Ramos (cell line): Measurements from ENCODE around the gene PEF1.

Source experiments
- in situ Hi-C: fragments of 300-500 bp; cut with MboI; formaldehyde crosslinking; loops from one replicate; pipeline ENCODE4 v1.14.3; 2022; ENCODE audit warnings: low sequenced_read_pairs; ENCODE audit not compliant: unreplicated experiment

PEF1 gene

GRCh38 chr1:31672986-31673385, 28.3 kb upstream of the PEF1 start:
- in situ Hi-C loops: loop anchor here (25.0 kb wide), 1 partner anchor 289 kb away; no protein-coding TSS in a partner anchor

- in situ Hi-C loops: loop anchor here (25.0 kb wide), 1 partner anchor 291 kb away; no protein-coding TSS in a partner anchor
Measured at GRCh38 chr1:31671561-31672201, 27.0 kb upstream of the PEF1 start.

GRCh38 chr1:31671147-31671546, 26.5 kb upstream of the PEF1 start:
- in situ Hi-C loops: loop anchor here (25.0 kb wide), 1 partner anchor 291 kb away; no protein-coding TSS in a partner anchor

GRCh38 chr1:31670593-31670964, 25.9 kb upstream of the PEF1 start:
- in situ Hi-C loops: loop anchor here (25.0 kb wide), 1 partner anchor 292 kb away; no protein-coding TSS in a partner anchor

DNA sequence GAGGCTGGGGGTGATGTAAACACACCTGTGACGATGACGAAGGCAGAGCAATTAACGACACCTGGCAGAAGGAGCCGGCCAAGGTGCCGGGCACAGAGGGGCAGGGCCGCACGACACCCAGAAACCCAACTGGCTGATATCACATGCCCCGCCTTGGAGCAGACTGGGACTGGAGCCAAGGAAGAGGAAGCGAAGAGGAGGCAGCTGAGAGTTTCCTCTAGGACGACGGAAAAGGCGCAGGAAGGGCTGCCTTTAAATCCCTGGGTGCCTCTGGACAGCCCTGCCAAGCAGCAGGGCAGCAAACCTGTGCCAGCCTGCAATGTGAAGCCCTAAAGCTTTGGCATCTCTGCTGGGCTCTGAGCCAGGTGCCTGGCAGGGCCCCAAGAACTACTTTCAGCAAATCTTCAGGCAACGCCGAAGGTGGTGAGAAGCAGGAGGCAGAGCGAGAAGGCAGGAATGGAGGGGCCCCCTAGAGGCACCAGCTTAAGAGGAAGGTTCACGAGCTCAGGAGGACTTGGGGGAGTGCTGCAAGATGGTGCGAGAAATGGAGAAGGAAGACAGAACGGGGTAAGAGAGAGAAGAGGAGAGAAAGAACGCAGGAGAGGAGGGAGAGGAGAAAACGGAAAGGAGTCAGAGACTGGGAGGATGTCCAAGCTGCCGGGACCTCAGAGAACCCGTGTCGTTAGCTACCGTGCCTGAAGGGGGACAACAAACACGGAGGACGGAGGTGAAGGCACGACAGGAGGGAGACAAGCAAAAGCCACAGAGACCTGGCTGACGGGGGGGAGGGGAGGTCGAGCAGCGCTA, 25.3 kb upstream of the PEF1 start:
- in situ Hi-C loops: loop anchor here (5.0 to 25.0 kb wide), 2 partner anchors 127 to 292 kb away; no protein-coding TSS in a partner anchor

- in situ Hi-C loops: loop anchor here (5.0 to 25.0 kb wide), 2 partner anchors 128 to 293 kb away; no protein-coding TSS in a partner anchor
Measured at GRCh38 chr1:31669433-31669785, 24.7 kb upstream of the PEF1 start.

- in situ Hi-C loops: loop anchor here (5.0 to 25.0 kb wide), 2 partner anchors 129 to 294 kb away; no protein-coding TSS in a partner anchor
Measured at GRCh38 chr1:31668303-31668883, 23.7 kb upstream of the PEF1 start.

GRCh38 chr1:31667065-31667785, 22.5 kb upstream of the PEF1 start:
- in situ Hi-C loops: loop anchor here (5.0 to 25.0 kb wide), 2 partner anchors 130 to 295 kb away; no protein-coding TSS in a partner anchor

DNA sequence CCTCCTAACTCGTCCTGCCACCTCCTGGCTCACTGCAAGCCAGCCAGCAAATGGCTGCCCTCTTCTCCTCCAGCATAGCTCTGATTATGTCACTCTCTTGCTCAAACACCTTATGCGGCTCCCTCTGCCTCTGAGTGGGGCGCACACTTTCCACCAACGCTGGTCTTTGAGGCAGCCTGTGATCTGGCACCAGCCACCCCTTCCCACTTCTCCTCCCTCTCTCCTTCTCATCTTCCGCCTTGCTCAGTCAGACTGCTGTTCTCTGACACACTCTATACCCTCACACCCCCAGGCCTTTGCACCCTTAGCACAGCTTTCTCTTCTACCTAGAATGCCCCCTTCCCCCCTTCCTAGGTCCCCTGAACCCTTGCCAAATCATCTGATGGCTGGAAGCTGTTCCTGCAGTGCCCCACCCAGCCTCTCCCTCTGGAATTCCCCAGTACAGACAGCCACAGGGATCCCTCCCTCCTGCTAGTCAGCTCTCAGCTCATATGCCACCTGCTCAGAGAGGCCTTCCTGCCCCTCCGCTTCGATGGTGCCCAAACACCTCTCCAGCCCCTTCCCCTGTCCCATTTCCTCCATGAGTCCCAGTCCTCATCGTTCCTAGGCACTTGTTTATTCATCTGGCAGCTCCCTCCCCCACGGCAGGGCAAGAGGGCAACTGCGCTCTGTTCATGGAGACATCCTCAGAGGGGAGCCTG, 21.7 kb upstream of the PEF1 start:
- in situ Hi-C loops: loop anchor here (5.0 to 25.0 kb wide), 2 partner anchors 131 to 296 kb away; no protein-coding TSS in a partner anchor

GRCh38 chr1:31665234-31665878, 20.7 kb upstream of the PEF1 start:
- in situ Hi-C loops: loop anchor here (5.0 to 25.0 kb wide), 2 partner anchors 132 to 297 kb away; no protein-coding TSS in a partner anchor

DNA sequence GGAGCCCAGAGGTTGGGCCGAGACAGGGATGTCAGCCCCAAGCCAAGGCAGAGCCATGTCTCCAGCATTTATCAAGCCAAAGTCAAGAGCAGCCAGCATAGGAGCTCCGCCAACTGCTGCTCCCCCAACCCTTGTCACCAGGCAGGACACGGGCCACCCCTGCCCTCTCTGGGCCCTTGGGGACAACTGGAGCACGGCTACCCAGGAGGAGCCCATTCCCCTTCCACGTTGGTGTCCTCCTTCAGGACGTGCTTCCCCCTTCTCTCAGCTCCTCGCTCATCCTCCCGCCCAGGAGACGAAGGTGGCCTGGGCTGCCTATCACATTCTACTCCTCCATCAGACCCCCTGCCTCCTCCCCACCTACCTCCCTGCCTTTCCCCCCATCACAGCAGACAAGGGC, 19.9 kb upstream of the PEF1 start:
- in situ Hi-C loops: loop anchor here (25.0 kb wide), 1 partner anchor 298 kb away; no protein-coding TSS in a partner anchor

GRCh38 chr1:31663622-31664452, 19.2 kb upstream of the PEF1 start:
- in situ Hi-C loops: loop anchor here (25.0 kb wide), 1 partner anchor 298 kb away; no protein-coding TSS in a partner anchor

GRCh38 chr1:31662463-31662862, 17.8 kb upstream of the PEF1 start:
- in situ Hi-C loops: loop anchor here (25.0 kb wide), 1 partner anchor 300 kb away; no protein-coding TSS in a partner anchor

- in situ Hi-C loops: loop anchor here (25.0 kb wide), 1 partner anchor 300 kb away; no protein-coding TSS in a partner anchor
Measured at GRCh38 chr1:31661856-31662255, 17.2 kb upstream of the PEF1 start.

DNA sequence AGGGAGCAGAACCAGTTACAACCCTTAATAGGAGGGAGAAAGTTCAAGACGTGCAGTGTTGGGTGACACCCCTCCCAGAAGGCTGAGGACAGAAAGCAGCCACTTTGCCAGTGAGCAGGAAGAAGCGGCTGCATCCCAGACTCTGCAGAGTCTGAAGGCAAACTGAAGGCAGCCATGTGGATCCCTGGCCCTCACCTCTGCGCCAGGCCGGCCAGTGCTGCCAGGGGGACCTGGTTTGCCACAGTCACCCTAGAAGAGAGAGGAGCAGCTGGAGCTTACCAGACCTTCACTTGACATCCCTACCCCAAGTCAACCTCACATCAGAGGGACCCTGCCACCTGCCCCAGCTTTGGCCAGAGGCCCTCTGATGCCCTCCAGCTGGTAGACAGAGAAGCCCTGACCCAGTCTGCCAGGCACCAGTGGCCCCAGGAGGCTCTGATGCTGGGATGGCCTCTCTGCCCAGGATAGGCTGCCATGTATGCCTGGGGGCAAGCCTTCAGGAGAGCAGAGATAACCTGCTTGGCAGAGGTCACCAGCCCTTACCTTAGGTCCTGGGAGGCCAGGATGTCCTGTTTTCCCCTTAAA, 16.3 kb upstream of the PEF1 start:
- in situ Hi-C loops: loop anchor here (25.0 kb wide), 1 partner anchor 301 kb away; no protein-coding TSS in a partner anchor

- in situ Hi-C loops: loop anchor here (25.0 kb wide), 1 partner anchor 302 kb away; no protein-coding TSS in a partner anchor
Measured at GRCh38 chr1:31659889-31660288, 15.2 kb upstream of the PEF1 start.

- in situ Hi-C loops: loop anchor here (25.0 kb wide), 1 partner anchor 304 kb away; no protein-coding TSS in a partner anchor
Measured at GRCh38 chr1:31658721-31659120, 14.0 kb upstream of the PEF1 start.
